GM12865 (cell line): Measurements from ENCODE around the gene EML5.
A peak's percentile ranks its signal among the peaks of the same experiment; 100 is the strongest.

Experiments
- DNase-seq: peaks from one replicate; pipeline ENCODE4 v3.0.0; 2010; ENCODE audit warnings: low read depth
- H3K4me3 ChIP-seq: 2 replicates; pipeline ENCODE4 v1.5.1; 2011; ENCODE audit warnings: mild to moderate bottlenecking, low read depth, low read length, control low read depth
- TF ChIP-seq, protein P1 (sequence below): IDR thresholded peaks from 2 replicates; pipeline ENCODE4 v1.5.1; 2011; ENCODE audit warnings: low read length, control low read depth, low read depth, inconsistent platforms; ENCODE audit not compliant: insufficient read depth; ENCODE audit errors: missing control alignments

The EML5 gene

GRCh38 chr14:88613552-88614010 lies 179.2 kb downstream of the EML5 start:
- no peak overlapping the region for H3K4me3 ChIP-seq
- peak; percentile 8 for DNase-seq
- TF ChIP-seq, protein P1, sequence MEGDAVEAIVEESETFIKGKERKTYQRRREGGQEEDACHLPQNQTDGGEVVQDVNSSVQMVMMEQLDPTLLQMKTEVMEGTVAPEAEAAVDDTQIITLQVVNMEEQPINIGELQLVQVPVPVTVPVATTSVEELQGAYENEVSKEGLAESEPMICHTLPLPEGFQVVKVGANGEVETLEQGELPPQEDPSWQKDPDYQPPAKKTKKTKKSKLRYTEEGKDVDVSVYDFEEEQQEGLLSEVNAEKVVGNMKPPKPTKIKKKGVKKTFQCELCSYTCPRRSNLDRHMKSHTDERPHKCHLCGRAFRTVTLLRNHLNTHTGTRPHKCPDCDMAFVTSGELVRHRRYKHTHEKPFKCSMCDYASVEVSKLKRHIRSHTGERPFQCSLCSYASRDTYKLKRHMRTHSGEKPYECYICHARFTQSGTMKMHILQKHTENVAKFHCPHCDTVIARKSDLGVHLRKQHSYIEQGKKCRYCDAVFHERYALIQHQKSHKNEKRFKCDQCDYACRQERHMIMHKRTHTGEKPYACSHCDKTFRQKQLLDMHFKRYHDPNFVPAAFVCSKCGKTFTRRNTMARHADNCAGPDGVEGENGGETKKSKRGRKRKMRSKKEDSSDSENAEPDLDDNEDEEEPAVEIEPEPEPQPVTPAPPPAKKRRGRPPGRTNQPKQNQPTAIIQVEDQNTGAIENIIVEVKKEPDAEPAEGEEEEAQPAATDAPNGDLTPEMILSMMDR = no peak

DNA sequence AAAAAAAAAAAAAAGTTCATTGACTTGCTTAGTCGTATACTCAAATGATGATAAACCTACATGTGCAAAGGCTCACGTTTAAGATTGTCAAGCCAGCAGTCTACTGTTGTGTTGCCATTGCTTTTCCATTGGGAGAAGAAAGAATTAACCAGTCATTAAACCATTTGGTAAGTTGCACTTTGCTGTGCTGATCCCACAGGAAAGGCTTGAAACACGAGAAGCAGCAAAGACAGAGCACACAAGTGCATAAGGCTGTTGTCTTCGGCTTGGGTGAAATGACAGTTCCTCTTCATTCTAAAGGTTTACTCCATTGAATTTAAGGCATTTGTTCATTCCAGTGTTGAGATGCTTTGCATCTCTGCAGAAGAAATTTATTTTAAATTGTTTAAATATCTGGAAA lies 179.8 kb downstream of the EML5 start:
- H3K4me3 ChIP-seq = no peak overlapping the region
- TF ChIP-seq, protein P1 = no peak
- DNase-seq = no peak

DNA sequence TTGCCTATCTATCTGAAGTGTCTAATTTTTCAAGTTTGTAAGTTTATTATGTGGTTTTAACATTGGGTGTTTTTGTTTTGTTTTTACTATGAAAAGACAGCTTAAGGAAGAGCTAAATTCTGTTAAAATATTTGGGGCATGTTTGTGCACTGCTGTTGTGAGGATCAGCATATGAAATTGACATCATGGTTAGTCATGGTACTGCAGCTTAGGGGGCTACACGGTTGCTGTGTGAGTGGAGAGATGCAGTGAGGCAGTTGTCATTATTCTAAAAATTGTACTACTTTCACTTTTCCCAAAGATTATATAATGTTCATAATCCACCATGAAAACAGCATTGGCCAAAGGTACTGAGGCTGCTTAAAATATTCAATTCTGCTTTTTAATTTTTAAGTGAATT lies 180.9 kb downstream of the EML5 start:
- no peak overlapping the region for H3K4me3 ChIP-seq
- no peak for DNase-seq
- TF ChIP-seq, protein P1 = no peak

DNA sequence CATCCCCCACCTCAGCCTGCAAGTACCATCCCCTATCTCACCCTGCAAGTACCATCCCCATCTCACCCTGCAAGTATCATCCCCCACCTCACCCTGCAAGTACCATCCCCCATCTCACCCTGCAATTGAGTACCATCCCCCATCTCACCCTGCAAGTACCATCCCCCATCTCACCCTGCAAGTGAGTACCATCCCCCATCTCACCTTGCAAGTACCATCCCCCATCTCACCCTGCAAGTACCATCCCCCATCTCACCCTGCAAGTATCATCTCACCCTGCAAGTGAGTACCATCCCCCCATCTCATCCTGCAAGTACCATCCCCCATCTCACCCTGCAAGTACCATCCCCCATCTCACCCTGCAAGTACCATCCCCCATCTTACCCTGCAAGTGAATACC lies 184.9 kb downstream of the EML5 start:
- H3K4me3 ChIP-seq = no peak overlapping the region
- TF ChIP-seq, protein P1 = no peak
- no peak for DNase-seq

DNA sequence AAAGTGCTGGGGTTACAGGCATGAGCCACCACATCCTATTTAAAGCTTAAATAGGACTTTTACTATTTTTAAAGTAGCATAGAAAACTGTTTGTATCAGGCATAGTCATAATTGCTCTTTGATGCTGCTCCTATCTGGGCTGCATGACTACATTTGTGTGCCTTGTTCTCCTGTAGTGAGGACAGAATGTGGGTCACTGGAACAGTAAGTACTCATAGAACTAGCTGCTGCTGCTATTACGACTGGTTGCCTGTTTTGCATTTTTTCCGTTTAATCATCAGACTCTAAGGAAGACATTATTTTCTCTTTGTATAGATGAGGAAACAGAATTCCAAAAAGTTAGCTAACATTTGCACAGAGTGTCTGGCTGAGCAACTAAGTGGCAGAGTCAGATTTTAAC lies 187.2 kb downstream of the EML5 start:
- no peak for DNase-seq
- TF ChIP-seq, protein P1 = no peak
- no peak overlapping the region for H3K4me3 ChIP-seq

- no peak overlapping the region for H3K4me3 ChIP-seq
- TF ChIP-seq, protein P1 = no peak
- DNase-seq = peak; percentile 33
These were observed 188.5 kb downstream of the EML5 start for GRCh38 chr14:88604212-88604611.

DNA sequence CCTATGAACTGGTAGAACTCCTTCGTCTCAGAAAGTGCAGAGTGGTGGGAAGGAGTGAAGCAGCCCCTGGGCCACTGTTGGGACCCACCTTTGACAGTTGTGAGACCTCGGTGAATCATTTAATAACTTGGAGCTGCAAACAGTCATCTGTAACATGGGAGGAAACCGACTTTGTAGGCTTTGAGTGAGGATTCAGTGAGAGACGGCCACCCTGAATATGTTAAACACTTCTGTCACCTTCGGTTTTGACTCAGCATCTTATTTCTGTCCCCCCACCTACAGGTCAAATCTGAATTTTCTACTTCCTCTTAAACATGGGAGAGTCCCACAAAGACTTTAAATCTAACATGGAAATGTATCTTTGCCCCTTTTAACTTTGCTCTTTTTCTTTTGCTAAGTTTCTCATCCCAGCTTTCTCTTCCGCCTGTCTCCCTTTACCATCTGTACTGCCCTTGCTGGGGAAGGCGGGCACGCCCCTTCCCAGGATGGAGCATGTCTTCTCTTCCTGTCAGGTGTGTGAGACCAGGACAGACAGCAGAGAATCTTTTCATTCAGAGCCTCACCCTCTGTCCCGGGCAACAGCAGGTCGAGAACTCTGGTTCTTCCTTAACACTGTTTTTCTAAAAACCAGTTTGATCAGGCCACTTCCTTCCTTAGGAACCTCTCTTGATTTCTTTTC lies 192.9 kb downstream of the EML5 start:
- peak overlapping the region; percentile 10 for H3K4me3 ChIP-seq
- TF ChIP-seq, protein P1 = no peak
- peak; percentile 89 for DNase-seq
